ENCODE data around the gene SCLY. TPM values are rescaled to one million over a fixed set of nuclear protein-coding genes. Genes with fewer than 3 reads are reported as not detected.

Gene SCLY
- total and polyA plus RNA-seq, 2 donors (not counting 1 experiment from before 2014, with no cell fraction given), result 16.4 to 42.4 TPM

DNA sequence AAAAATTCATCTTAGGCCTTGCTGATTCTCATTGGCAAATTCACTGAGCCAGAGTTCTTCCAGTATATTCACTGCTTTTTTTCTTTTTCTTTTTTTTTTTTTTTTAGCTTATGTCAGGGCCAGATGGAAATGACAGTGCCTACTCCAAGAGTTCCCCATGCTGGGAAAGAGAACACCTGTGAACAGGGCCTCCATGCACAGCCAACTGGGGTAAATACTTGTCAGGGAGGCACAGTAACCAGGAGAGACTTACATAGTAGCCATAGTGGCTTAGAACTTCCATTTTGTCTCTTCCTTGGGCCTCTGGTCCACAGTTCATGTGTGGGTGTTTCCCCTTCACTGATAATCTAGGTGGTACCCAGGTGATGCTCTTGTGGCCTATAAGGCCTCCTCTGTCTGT is 15.2 kb upstream of the SCLY start:
- peaks cover 4% of the 10 kb centered on the region for H3K9me3 Mint-ChIP-seq (ENCODE audit: insufficient read depth)
- H3K27ac Mint-ChIP-seq, result no peak overlapping the region
- no peak for TF ChIP-seq EZH2 (IDR thresholded peaks at IDR 0.05; ENCODE audit: borderline replicate concordance, insufficient read depth, low read depth, low read length, poor library complexity, severe bottlenecking)
- TF ChIP-seq, protein P1, sequence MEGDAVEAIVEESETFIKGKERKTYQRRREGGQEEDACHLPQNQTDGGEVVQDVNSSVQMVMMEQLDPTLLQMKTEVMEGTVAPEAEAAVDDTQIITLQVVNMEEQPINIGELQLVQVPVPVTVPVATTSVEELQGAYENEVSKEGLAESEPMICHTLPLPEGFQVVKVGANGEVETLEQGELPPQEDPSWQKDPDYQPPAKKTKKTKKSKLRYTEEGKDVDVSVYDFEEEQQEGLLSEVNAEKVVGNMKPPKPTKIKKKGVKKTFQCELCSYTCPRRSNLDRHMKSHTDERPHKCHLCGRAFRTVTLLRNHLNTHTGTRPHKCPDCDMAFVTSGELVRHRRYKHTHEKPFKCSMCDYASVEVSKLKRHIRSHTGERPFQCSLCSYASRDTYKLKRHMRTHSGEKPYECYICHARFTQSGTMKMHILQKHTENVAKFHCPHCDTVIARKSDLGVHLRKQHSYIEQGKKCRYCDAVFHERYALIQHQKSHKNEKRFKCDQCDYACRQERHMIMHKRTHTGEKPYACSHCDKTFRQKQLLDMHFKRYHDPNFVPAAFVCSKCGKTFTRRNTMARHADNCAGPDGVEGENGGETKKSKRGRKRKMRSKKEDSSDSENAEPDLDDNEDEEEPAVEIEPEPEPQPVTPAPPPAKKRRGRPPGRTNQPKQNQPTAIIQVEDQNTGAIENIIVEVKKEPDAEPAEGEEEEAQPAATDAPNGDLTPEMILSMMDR (IDR thresholded peaks at IDR 0.05), result no peak
- intact Hi-C loops (cut with micrococcal nuclease), result no loop called here
- Histone ChIP-seq H3K36me3 (replicated peaks in 1 of 2; ENCODE audit: control extremely low read depth in 1 of 2, control insufficient read depth in 1 of 2, extremely low read depth in 1 of 2, insufficient read depth in 2 of 2, low read length in 1 of 2) (peaks cover 13 to 17% of the 10 kb centered on the region in 2 experiments), H3K4me3 (ENCODE audit: control extremely low read depth in 1 of 5, extremely low read depth in 1 of 5, insufficient read depth in 1 of 5, low read depth in 2 of 5, low read length in 4 of 5) (no peak overlapping the region), H3K27me3 (replicated peaks in 1 of 4; ENCODE audit: control extremely low read depth in 1 of 4, control insufficient read depth in 3 of 4, insufficient read depth in 4 of 4, low read length in 3 of 4) (no peaks in the 10 kb centered on the region), H3K9ac (ENCODE audit: low read length) (no peak overlapping the region), H4K20me1 (ENCODE audit: control insufficient read depth, insufficient read depth, low read length, poor library complexity, severe bottlenecking) (no peaks in the 10 kb centered on the region), H3K79me2 (ENCODE audit: control insufficient read depth, insufficient read depth, low read length) (no peaks in the 10 kb centered on the region), H3K27ac (ENCODE audit: low read length in 2 of 2) (no peak overlapping the region), H2AFZ (ENCODE audit: insufficient read depth, low read depth, low read length, poor library complexity, severe bottlenecking) (no peak overlapping the region), H3K4me2 (replicated peaks; ENCODE audit: low read depth, low read length, poor library complexity, severe bottlenecking) (no peak overlapping the region), H3K9me3 (ENCODE audit: control extremely low read depth in 1 of 3, control insufficient read depth in 2 of 3, insufficient read depth in 1 of 3, low read length in 2 of 3) (peaks cover 0 to 15% (median 4%) of the 10 kb centered on the region in 3 donors), H3K4me1 (ENCODE audit: control insufficient read depth in 2 of 2, insufficient read depth in 2 of 2, low read length in 2 of 2) (no peaks in the 10 kb centered on the region)
- ChIA-PET CTCF (no interaction called here), POLR2A (no interaction called here)
- H3K4me1 Mint-ChIP-seq, result no peaks in the 10 kb centered on the region
- DNase-seq, result no peak
- ATAC-seq (ENCODE audit: low read depth), result no peak
- H3K4me3 Mint-ChIP-seq, result no peak overlapping the region
- peaks cover 3% of the 10 kb centered on the region for H3K27me3 Mint-ChIP-seq

DNA sequence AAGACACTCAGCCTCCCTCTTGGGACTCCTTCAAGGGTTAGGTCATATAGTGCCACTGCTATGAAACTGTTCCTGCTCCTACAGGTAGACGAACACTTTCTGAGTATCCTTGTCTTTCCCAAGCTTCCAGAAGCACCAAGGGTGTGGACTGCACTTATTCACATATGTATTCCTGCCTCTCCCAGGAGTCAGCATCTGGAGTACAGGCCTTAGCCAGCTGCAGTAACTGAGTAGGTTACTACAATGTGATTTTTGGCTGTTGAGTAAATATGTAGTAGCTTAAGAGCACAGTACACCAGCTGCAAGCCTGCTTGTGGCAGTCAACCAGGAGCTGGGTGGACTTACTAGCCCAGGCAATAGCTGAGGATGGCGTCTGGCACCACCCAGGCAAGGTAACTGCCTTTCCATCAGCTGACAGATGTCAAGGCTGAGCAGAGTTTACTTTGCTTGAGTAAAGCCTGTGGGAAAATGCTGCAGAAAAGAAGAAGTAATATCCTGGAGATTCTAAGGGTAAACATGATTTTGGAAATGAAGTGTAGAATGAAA is 14.0 kb upstream of the SCLY start:
- TF ChIP-seq, protein P1 (IDR thresholded peaks at IDR 0.05), result no peak
- TF ChIP-seq EZH2 (IDR thresholded peaks at IDR 0.05; ENCODE audit: borderline replicate concordance, insufficient read depth, low read depth, low read length, poor library complexity, severe bottlenecking), result no peak
- Mint-ChIP-seq H3K4me3 (no peak overlapping the region), H3K27ac (no peak overlapping the region), H3K9me3 (ENCODE audit: insufficient read depth) (peaks cover 4% of the 10 kb centered on the region), H3K27me3 (peaks cover 3% of the 10 kb centered on the region), H3K4me1 (no peaks in the 10 kb centered on the region)
- no peak overlapping the region for H3K4me2 ChIP-seq (replicated peaks; ENCODE audit: low read depth, low read length, poor library complexity, severe bottlenecking)
- DNase-seq (no peak), ATAC-seq (ENCODE audit: low read depth) (no peak)
- H3K4me1 ChIP-seq (ENCODE audit: control insufficient read depth in 2 of 2, insufficient read depth in 2 of 2, low read length in 2 of 2), result no peaks in the 10 kb centered on the region
- 94% methylated on average over 2 of the region's 2 CpGs for WGBS (ENCODE audit: insufficient coverage)
- H3K9me3 ChIP-seq (ENCODE audit: control extremely low read depth in 1 of 3, control insufficient read depth in 2 of 3, insufficient read depth in 1 of 3, low read length in 2 of 3), result peaks cover 0 to 15% (median 4%) of the 10 kb centered on the region in 3 donors
- H3K79me2 ChIP-seq (ENCODE audit: control insufficient read depth, insufficient read depth, low read length), result no peaks in the 10 kb centered on the region
- no peak overlapping the region for H3K27ac ChIP-seq (ENCODE audit: low read length in 2 of 2)
- POLR2A ChIA-PET, result no interaction called here
- no peaks in the 10 kb centered on the region for H4K20me1 ChIP-seq (ENCODE audit: control insufficient read depth, insufficient read depth, low read length, poor library complexity, severe bottlenecking)
- intact Hi-C loops (cut with micrococcal nuclease), result no loop called here
- peaks cover 8 to 13% of the 10 kb centered on the region in 2 experiments for H3K36me3 ChIP-seq (replicated peaks in 1 of 2; ENCODE audit: control extremely low read depth in 1 of 2, control insufficient read depth in 1 of 2, extremely low read depth in 1 of 2, insufficient read depth in 2 of 2, low read length in 1 of 2)
- no peak overlapping the region for H2AFZ ChIP-seq (ENCODE audit: insufficient read depth, low read depth, low read length, poor library complexity, severe bottlenecking)
- no peak overlapping the region for H3K9ac ChIP-seq (ENCODE audit: low read length)
- CTCF ChIA-PET, result no interaction called here
- H3K4me3 ChIP-seq (ENCODE audit: control extremely low read depth in 1 of 5, extremely low read depth in 1 of 5, insufficient read depth in 1 of 5, low read depth in 2 of 5, low read length in 4 of 5), result no peak overlapping the region
- no peaks in the 10 kb centered on the region for H3K27me3 ChIP-seq (replicated peaks in 1 of 4; ENCODE audit: control extremely low read depth in 1 of 4, control insufficient read depth in 3 of 4, insufficient read depth in 4 of 4, low read length in 3 of 4)
